VCaP (cell line): Measurements from ENCODE around the gene SH3BGRL2.
"Not testable (repeated sequence)": the region's sequence is repeated elsewhere in the genome, so short reads cannot be mapped to it uniquely, and the experiment has no call there.

ENCODE experiments used
- H3K27ac ChIP-seq: fragments of 450-650 bp; 2 replicates; pipeline ENCODE4 v1.5.1; 2017
- TF ChIP-seq, protein P1 (sequence below): fragments of 450-650 bp; conservative IDR thresholded peaks from 2 replicates; pipeline ENCODE4 v1.5.1; 2017; ENCODE audit warnings: mild to moderate bottlenecking, moderate library complexity

Gene SH3BGRL2

DNA sequence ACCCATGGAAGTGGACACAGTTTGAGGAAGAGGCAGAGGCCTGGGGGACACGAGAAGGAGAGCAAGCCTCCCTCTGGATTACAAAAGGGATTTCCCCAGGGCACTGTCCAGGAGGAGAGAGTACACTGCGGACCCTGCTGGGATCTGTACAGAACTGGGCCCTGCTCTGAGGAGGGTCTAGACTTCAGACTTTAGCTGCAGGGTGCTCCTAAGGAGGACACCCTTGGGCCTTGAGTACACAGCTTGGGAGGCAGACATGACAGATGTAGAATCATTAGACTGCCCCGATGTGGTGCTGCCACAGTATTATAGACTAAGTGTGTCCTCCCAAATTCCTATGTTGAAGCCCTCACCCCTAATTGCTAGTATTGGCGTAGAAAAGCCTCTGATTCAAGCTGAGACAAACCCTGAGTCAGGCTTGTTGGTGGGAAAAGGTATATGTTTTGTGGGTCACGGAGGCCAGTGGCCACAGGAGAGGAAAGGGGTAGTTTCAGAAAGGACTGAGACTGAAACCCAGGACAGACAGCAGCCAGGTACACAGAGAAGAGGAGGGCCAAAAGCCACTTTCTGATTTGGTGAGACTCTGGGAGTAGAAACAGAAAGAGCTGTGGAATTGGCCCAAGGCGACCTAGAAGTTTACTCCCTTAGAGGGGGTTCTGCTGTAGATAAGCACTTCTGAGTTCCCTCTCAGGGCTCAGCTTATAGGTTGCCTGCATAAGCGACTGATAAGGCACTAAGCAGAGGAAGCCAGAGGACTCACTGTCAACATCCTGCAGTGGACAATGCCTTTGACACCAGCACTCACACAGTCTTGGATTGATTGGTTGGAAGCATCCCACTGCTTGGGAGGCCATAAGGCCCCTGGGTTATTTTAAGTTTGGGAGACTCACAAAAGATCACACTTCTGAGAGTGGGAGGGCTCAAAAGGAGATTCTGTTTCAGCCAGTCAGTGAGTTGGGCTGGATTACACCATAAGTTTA lies 16.5 kb upstream of the SH3BGRL2 start:
- H3K27ac ChIP-seq = no peak overlapping the region

DNA sequence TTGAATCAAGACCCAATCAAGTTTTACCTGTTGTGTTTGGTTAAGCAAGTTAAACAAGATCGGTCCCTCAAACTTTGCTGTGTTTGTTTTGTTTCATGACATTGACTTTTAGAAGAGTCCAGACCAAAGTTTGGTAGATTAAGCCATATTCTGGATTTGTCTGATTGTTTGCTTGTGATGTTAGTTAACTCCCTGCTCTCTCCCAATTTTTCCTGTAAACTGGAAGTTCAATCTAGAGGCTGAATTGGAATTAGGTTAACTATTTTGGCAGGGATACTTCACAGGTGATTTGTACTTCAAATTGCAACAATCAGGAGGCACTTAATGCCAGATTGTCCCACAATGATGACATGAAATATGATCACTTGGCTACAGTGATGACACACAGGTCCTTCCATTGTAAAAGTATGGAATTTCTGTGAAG lies 13.6 kb upstream of the SH3BGRL2 start:
- H3K27ac ChIP-seq = peak overlapping the region; percentile 14; the same call in 1 of the 2 replicates
- TF ChIP-seq, protein P1, sequence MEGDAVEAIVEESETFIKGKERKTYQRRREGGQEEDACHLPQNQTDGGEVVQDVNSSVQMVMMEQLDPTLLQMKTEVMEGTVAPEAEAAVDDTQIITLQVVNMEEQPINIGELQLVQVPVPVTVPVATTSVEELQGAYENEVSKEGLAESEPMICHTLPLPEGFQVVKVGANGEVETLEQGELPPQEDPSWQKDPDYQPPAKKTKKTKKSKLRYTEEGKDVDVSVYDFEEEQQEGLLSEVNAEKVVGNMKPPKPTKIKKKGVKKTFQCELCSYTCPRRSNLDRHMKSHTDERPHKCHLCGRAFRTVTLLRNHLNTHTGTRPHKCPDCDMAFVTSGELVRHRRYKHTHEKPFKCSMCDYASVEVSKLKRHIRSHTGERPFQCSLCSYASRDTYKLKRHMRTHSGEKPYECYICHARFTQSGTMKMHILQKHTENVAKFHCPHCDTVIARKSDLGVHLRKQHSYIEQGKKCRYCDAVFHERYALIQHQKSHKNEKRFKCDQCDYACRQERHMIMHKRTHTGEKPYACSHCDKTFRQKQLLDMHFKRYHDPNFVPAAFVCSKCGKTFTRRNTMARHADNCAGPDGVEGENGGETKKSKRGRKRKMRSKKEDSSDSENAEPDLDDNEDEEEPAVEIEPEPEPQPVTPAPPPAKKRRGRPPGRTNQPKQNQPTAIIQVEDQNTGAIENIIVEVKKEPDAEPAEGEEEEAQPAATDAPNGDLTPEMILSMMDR = no peak

More for the DNA sequence above, 16.5 kb upstream of the SH3BGRL2 start:
- TF ChIP-seq, protein P1 = no peak

DNA sequence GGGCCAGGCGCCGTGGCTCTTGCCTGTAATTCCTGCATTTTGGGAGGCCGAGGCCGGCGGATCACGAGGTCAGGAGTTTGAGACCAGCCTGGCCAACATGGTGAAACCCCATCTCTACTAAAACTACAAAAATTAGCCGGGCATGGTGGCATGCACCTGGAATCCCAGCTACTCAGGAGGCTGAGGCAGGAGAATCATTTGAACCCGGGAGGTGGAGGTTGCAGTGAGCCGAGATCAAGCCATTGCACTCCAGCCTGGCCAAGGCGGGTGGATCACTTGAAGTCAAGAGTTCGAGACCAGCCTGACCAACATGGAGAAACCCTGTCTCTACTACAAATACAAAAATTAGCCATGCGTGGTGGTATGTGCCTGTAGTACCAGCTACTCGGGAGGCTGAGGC lies 12.7 kb upstream of the SH3BGRL2 start:
- H3K27ac ChIP-seq = not testable (repeated sequence)

DNA sequence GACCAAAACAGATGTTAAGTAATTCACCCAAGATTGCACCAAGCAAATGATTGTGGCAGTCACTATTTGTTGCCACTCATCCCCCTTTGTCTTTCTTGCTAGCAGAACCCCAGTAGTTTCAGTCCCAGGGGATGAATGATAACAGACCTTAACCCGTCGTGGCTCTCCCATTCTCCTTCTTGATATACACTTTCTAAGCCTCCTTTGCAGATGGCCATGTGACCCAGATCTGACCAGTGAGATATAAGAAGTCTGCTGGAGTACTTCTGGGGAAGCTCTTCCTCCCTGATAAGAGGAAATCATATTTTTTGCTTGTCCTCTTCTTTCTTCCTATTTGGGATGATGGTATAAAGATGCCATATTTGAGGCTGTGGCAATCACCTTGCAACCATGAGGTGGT lies 9.6 kb upstream of the SH3BGRL2 start:
- TF ChIP-seq, protein P1 = no peak
- H3K27ac ChIP-seq = no peak overlapping the region

DNA sequence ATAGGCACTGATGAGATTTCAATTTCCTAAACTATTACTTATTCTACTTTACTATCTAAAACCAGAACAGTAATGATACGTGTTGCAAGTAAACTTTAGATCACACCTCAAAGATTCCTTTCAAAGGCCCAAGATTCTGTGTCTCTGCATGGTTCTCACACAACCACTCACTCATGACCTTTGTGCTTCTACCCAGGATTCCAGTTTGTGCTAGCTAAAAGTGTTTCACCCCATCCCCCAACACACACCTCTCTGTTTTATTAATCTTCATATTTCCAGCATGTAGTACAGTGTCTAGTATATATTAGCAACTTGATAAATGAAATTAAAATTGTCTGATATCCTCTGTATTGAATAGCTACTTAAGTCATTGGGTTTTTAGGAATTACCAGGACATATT lies 8.8 kb upstream of the SH3BGRL2 start:
- TF ChIP-seq, protein P1 = no peak
- H3K27ac ChIP-seq = no peak overlapping the region

DNA sequence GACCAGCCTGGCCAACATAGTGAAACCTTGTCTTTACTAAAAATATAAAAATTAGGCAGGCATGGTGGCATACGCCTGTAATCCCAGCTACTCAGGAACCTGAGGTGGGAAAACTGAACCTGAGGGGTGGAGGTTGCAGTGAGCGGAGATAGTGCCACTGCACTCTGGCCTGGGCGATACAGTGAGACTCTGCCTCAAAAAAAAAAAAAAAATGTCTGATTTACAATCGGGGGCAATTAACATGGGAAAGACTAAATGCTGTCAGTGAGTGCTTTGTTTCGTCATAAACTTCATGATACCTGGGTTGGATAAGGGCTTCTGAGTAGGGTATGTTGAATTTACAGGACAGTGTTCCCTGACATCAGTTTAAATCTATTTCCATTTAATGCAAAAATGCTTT lies 8.0 kb upstream of the SH3BGRL2 start:
- no peak overlapping the region for H3K27ac ChIP-seq
- TF ChIP-seq, protein P1 = no peak

DNA sequence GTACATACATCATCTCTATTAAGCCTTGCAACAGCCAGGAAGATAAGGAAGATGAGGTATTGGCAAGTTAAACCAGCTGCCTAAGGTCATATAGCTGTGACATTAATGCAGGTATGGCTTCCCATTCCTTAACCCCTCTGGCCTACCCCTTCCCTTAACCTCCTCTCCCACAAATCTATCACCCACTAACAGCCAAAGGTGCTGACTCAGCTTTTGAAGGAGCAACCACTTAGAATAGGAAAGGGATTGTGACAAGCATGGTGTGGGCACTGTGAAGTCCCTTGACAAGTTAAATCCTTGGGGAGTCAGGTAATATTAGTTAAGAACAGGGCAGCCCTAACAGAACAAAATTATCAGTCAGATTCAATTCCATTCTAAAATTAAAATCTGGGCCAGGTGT lies 5.4 kb upstream of the SH3BGRL2 start:
- TF ChIP-seq, protein P1 = no peak
- no peak overlapping the region for H3K27ac ChIP-seq

DNA sequence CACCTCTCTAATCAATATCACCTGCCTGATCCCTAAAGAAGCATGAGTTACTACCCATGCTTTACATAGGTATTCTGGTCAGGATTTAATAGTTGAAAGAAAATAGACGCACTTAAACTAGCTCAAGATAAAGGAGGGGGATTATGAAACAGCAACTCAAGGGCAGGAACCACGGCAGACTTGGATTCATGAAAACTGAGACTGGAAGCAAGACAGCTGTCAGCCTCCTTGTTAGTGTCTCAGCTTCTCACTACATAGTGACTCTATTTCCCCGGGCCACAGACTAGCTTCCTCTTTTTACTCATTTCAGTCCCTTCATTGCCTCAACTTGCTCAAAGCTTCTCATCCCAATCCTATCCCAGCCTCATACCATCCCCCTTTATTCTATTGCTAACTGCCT lies 4.3 kb upstream of the SH3BGRL2 start:
- H3K27ac ChIP-seq = no peak overlapping the region
- TF ChIP-seq, protein P1 = no peak
